GM04503 (cell line): ENCODE results near the gene RFFL.
"Not testable (repeated sequence)": the region's sequence is repeated elsewhere in the genome, so short reads cannot be mapped to it uniquely, and the experiment has no call there.

Source experiments
- DNase-seq: peaks from one replicate; pipeline ENCODE4 v3.0.0-alpha.2; 2012; ENCODE audit warnings: low read depth

The RFFL gene

GRCh38 chr17:35048685-35049379 is 14.7 kb downstream of the RFFL start:
- DNase-seq, result no peak

- DNase-seq, result peak; percentile 8
Measured at GRCh38 chr17:35046740-35047283, 16.7 kb downstream of the RFFL start.

GRCh38 chr17:35046245-35046644 is 17.3 kb downstream of the RFFL start:
- DNase-seq, result no peak

DNA sequence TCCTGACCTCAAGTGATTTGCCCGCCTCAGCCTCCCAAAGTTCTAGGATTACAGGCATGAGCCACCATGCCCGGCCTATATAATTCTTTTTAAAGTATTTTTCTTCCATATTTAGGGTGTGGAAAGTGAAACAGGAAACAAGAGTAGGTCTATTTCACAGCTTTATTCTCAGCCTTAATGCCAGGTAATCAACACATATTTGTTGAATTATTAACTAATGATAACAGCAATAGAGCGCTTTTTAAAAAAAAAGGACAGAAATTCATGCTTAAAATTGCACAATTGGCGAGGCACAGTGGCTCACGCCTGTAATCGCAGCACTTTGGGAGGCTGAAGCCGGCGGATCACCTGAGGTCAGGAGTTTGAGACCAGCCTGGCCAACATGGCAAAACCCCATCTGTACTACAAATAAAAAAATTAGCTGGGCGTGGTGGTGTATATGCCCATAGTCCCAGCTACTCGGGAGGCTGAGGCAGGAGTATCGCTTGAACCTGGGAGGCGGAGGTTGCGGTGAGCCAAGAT is 18.0 kb downstream of the RFFL start:
- not testable (repeated sequence) for DNase-seq

DNA sequence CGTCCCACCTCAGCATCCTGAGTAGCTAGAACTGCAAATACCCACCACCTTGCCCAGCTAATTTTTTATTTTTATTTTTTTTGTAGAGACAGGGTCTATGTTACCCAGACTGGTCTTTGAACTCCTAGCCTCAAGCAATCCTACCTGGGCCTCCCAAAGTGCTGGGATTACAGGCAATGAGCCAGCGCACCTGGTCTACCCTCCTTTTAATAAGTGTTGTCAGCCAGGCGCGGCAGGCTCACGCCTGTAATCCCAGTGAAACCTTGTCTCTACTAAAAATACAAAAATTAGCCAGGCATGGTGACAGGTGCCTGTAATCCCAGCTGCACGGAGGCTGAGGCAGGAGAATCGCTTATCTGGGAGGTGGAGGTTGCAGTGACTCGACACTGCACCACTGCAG is 19.3 kb downstream of the RFFL start:
- no peak for DNase-seq

DNA sequence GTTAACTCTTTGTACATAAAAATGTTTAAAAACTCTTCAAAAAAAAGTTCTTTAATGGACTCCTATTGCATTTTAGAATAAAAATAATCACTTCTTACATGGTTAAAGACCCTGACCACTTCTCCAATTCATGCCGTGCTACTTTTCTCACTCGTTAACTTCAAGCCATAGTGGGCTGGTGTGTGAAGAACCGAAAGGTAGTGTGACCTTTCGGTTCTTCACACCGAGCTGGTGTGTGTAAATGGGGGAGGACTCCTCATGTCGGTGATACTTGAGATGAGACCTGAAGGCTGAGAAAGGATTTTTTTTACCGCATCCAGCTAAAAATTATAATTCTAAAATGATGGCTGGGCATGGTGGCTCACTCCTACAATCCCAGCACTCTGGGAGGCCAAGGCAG is 22.1 kb downstream of the RFFL start:
- no peak for DNase-seq

DNA sequence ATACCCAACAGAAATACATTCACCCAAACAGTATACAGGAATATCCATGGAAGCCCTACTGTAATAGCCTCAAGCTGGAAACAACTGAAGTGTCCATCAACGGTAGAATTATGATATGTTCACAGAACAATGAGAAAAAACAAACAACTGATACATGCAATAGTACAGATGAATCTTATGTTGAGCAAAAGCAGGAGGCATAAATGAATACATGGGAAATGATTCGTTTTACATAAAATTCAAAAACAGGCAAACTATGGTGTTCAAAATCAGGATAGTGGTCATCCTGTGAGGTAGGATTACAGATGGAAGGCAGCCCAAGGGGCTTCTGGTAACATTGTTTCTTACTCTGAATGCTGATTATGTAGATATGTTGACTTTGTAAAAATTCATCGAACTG is 25.1 kb downstream of the RFFL start:
- no peak for DNase-seq

- DNase-seq, result no peak
Measured at GRCh38 chr17:35030780-35031179, 32.7 kb downstream of the RFFL start.

DNA sequence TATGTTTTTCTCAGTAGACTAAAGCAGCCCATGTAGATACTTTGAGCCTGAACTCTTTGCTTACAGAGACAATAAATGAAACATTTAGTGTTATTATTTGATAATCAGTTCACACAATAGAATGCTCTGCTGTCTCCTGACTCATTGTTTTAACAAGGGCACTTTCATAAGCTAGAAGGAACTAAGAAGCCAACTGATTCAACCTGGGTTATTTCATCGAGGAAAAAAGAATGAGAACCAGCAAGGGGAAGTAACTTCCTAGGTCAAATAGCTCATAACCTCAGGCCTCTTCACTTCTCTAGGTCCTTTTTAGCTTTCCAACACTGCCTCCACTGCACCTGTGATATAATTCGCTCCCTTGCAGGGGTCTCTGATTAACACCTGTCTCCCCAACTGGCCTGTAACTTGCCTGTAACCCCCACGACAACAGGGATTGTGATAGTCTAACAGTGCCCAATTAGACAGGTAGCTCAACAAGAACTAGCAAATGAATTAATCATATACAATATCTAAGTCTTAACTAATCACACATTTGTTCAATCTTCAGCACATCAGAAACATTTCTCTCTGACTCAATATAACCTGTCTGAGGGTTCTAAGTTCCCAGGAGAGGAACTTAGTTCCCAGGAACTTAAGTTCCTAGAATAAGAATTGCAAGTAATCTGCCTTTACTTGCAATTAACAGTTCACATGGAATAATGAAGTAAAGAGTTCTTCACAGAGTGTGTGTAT is 34.8 kb downstream of the RFFL start:
- no peak for DNase-seq

DNA sequence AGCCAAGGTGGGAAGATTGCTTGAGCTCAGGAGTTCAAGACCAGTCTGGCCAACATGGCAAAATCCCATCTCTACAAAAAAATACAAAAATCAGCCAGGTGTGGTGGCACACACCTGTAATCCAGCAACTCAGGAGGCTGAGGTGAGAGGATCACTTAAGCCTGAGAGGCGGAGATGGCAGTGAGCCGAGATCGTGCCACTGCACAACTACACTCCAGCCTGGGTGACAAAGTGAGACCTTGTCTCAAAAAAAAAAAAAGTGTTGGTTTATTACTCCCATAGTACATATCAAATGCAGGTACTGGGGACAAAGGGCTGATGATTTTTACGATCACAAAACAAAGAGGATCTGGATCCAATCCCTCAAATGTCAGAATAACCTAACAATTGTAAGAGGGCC is 35.4 kb downstream of the RFFL start:
- not testable (repeated sequence) for DNase-seq

GRCh38 chr17:35025541-35025940 is 38.0 kb downstream of the RFFL start:
- DNase-seq, result no peak

DNA sequence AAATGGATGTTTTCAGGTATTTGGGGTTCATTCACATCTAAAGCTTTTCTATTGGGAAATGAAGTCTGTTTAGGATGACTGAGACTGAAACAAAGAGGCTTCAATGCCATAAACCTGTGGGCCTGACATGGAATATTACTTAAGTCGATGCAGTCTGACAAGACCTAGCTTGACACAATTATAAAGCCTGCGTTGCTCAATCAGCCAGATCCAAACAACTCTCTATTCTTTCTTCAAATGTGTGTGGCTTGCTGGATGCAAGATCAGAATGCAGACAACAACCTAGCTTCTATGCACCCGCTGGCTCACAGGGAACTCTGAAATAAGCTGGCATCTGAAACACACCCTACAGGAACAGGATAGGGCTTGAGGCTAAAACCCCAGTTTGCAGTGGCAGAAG is 40.0 kb downstream of the RFFL start:
- no peak for DNase-seq

GRCh38 chr17:35022536-35023063 is 40.9 kb downstream of the RFFL start:
- DNase-seq, result peak; percentile 45

DNA sequence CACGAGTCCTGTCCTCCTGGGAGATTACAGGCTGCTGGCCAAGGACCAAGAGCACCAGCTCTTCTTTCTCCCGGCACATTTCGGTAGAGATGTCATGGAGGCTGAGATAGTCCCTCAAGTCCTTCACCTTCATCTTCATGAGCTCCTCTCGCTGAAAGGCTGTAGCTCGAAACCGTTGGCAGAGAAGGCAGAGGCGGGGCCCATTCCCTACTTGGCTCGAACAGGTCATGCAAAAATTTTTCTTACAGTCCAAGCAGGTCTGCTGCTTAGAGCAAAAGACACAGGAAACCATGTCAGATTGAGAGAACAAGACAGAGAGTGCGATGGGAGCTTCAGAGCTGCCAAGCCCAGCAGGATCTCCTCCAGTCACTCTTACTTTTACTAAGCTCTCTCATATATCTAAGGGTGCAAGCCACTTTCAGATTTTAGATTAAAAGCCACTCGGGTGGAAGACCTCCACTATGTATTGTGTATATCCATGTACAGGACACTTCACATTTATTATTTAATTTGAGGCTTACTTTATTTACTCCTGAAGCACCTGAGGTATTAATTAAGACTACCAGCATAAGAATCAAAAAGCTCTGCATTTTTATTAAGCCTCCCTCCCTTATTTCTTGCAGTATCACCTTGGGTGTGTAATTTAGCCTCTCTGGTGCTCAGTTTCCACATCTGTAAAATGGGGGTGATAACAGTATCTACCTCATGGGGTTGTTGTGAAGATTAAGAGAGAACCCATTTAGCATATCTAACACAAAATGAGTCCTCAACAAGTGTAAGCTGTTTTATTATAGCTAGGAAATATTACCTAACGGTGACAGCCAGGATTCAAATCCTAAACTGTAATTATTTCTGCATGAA is 41.8 kb downstream of the RFFL start:
- no peak for DNase-seq

DNA sequence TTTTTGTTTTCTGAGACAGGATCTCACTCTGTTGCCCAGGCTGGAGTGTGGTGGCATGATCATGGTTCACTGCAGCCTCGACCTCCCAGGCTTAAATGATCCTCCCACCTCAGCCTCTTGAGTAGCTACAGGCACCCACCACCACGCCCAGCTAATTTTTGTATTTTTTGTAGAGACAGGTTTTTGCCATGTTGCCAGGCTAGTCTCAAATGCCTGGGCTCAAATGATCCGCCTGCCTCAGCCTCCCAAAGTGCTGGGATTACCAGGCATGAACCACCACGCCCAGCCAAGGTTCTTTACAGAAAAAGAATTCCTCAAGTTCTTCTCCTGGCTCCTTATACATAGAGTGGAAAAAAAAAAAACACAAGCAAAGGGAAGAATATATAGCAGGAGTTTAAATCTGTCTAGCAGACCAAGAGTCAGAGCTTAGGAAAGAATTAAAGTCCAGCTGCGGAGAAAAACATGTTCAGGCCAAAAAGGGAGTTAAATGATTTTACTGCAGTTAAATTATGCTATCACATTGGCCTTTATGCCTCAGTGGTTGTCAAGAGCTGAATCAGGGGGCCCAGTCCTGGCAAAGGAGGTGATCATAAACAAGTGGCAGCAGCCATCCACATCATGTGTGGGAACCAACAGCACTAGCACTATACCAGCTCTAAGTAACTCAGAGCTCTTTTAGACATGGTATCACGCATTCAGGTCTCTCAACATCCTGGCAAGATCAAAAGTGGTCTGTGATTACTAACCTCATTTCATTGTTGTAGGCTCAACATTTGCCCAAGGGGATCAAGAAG is 43.9 kb downstream of the RFFL start:
- DNase-seq, result no peak

- no peak for DNase-seq
Measured at GRCh38 chr17:35018814-35019213, 44.7 kb downstream of the RFFL start.

GRCh38 chr17:35017021-35017420 is 46.5 kb downstream of the RFFL start:
- no peak for DNase-seq

- no peak for DNase-seq
Measured at GRCh38 chr17:35016369-35016768, 47.1 kb downstream of the RFFL start.

DNA sequence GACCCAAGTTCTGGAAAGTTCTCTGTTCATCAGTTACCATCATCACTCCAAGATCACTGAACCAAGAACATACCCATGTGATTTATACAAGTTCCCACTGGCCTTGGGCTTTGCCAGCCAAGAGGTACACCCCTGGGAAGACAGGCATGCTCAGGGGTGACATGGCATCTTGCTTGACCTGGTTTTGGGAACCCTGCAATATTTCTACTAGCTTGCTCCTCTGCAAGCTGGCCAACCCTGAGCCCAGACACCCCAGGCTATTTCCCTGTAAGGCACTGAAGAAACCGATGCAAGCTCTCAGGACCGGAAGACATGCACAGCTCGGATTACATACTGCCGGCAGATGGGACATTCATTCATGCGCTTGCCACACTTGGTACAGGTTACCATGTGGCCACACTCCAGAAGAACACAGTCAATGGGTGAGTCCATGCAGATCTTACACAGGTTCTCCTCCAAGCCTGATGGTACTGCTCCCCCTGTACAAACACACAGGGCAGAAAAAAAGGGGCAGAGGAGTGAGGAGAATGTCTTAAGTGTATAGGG is 51.8 kb downstream of the RFFL start:
- DNase-seq, result no peak

- no peak for DNase-seq
Measured at GRCh38 chr17:35010093-35010492, 53.4 kb downstream of the RFFL start.

- DNase-seq, result no peak
Measured at GRCh38 chr17:35006961-35007360, 56.5 kb downstream of the RFFL start.
